HG02571 (cell line): ENCODE measurements around the gene ACSF3.
"Not testable (repeated sequence)": the region's sequence is repeated elsewhere in the genome, so short reads cannot be mapped to it uniquely, and the experiment has no call there.

Source experiments
- ATAC-seq: cut with Tn5 transposase; IDR thresholded peaks from one replicate; pipeline ENCODE4 v1.9.1; 2021; ENCODE audit warnings: mild to moderate bottlenecking, moderate library complexity; ENCODE audit not compliant: unreplicated experiment

ACSF3 gene

DNA sequence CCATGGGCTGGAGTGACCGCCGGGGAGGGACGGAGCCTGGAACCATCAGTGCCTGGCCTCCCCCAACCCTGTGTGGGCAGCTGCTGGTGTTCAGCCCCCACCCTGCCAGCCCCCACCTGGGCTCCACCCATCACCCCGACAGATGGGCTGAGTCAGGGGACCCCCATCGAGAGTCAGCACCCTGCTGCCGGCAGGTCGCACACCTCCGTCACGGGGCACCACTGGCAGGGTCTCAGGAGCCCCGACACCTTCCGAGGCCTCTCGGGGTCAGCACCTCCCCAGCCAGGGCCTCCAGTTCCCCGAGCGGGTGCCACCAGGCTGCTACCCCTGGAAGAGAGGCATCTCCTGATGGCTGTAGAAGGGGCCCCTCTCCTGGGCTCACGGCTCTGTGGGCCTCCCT lies 38.3 kb upstream of the ACSF3 start:
- ATAC-seq, result no peak

DNA sequence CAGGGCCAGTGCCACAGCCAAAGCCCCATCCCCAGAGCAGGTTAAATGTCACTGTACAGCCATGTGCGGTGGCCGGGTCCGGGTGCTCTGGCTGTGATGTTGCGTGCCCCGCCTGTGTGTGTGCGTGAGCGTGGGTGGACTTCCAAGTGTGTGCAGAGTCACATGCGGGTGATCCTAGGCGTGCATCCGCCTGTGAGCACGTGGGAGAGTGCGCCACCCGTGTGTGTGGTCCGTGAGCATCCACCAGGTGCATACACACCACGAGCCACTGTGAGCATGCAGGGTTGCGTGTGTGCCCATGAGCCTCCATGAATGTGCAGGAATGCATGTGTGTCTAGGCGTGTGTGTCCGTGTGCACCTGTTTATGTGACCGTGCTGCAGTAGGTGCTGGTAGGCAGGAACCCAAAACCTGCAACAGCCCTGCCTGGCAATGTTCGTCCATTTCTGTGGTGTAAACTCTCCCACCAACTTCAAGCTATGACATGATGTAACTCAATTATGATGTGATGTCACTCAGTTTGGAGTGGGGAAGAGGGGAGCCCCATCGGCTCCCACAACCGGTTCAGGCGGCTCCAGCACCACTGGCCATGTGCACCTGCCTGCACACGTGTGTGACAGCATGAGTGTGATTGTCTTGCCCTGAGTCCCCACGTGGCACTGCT lies 37.6 kb upstream of the ACSF3 start:
- ATAC-seq, result no peak

DNA sequence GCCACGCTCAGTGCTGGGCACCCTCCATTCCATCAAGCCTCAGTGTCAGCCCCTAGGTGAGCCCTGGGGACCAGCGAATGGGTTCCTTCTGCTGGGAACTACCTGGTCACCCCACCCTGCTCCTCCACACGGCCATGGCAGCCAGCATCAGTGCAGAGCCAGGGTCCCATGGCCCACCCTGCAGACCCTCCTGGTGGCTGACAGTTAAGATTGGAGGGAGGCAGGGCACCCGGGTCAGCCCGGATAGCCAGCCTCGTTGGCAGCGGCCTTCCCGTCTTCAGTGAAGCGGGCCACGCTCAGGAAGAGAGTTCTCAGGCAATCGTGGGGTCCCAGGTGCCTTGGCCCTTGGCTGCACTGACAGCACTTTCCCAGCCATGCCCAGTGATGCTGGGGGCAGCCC lies 37.1 kb upstream of the ACSF3 start:
- no peak for ATAC-seq

DNA sequence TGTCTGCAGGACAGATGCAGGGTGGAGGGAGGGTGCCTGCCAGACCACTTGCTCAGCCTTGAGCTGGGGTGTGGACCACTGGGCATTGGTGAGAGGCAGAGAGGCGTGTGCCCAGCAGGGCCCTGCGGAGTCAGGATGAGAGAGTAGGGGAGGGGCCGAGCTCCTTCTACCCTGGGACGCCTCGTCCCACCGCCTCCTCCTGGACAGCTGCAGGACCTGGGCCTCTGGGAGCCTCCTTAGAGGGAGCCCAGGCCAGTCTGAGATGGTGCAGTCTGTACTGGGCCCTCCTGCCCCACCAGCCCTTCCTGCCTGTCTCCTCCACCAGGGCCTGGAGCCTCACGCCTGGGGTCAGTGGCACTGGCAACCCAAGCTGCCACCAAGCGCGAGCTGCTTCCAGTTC lies 35.9 kb upstream of the ACSF3 start:
- no peak for ATAC-seq

DNA sequence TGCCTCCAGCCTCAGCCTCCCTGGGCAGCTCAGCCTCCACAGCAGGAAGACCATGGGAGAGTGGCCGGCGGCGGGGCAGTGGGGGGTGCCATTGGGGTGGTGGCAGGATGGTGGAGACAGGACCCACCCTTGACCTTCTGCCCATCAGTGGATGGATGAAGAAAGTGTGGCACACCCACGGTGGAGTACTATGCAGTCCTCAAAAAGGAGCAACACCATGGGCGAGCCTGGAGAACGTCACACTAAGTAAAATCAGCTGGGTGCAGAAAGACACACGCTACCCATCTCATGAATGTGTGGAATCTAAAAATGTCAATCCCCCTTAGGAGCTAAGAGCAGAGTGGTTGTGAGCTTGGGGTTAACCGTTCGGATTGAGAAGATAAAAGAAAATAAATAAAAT lies 34.8 kb upstream of the ACSF3 start:
- ATAC-seq, result no peak

DNA sequence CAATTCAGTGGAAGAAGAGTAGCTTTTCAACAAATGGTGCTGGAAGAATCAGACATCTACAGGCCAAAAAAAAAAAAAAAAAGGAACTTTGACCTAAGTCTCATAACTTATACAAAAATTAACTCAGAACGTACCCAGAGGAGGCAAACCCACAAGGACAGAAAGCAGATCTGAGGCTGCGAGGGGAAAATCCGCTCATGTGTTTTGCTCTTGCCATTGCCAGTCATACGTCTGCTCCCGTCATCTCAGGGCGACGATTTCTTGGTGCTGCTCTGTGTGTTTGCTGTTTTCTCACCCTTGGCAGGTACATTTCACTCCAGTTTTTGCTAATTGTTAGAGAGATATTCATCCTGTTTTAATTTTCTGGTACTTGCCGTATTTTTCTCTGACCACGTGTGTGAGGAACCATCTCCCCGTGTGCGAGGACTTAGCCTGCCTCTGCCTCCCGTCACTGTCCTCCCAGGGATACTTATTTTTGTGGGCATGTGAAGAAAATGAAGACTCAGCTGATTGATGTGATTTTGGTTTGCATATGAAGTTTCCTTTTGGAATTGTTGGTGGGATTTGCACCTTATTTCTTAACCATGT lies 33.4 kb upstream of the ACSF3 start:
- ATAC-seq, result no peak

DNA sequence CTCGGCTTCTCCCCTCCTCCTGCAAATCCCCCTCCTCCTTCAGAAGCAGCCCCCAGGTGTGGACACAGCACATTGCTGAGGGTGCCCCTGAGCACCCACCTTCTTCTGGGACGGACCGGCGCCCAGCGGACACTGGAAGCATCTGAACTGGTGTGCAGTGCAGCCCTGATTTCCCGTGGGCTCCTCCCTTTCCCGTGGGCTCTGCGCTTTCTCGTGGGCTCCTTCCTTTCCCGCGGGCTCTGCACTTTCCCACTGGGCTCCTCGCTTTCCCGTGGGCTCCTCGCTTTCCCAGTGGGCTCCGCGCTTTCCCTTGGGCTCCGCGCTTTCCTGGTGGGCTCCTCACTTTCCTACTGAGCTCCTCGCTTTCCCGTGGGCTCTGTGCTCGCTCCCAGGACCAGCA lies 32.6 kb upstream of the ACSF3 start:
- ATAC-seq, result no peak

DNA sequence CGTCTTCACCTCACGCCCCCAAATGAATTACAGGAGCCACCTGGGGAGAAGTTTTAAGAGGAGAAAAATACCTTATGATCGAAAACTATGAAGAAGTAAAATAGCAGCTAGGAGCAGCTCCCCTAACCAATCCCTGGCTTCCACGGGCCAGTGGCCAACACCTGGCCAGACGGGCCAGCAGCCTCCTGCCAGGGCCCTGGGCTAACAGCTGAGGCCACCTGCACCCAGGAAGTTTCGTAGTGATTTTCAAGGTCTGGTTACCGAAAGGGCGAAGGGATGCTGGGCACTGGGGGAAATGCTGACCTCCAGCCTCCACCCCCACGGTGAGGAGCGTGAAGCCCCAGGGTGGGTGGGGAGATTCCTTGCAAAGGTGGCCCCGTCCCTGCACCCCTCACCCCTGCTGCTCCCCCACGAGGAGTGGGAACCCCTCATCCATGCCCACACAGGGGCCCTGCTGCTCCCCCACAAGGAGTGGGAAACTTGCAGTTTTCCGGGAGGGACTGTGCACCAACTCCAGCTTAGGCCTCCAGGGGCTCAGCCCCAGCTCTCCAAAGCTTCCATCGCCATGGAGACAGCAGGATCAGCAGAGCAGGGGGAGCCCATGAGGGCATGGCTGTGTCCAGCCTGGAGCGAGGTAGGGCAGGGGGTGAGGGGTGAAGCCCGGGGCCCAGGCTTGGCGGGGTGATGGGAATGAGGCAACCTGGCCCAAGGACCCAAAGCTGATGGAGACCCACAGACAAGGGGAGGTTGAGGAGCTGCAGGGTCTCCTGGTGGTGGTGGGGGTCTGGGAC lies 31.9 kb upstream of the ACSF3 start:
- ATAC-seq, result no peak

DNA sequence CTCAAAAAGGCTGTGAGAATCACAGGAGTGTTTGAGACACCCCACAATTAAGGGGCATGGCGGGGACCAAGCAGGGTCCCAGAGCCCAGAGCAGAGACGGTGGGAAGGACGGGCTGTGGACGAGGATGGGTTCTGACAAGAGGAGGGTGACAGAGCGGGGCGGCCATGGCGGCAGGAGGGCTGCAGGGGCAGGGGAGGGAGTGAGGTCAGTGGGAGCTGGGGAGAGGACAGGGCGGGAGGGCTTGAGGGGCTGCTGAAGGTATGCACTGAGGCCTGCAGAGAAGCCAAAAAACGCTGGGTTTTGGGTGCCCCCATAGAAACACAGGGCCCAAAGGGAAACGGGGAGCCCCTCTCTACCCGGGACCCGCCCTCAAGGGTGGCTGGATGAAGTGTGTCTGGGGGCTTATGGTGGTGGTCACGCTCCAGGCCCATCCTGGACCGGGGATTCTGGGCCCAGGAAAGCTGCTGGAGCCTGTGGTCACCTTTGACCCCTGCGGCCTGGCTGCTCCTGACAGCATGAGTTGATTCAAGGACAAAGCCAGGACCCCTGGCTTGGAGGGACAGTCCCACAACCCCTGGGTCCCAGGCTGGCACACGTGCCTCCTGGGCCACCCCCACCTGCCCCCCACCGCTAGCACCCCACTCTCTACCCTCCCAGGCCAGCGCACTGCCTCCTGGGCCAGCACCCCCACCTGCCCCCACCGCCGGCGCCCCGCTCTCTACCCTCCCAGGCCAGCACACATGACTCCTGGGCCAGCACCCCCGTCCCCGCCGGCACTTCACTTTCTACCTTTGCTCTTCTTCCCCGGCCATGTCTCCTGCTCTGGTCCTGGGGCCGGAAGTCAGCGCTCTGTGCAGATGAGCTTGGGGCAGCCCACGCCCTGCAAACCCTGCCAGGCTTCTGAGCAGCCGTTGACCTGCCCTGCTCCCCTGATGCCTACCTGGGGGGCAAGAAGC lies 31.0 kb upstream of the ACSF3 start:
- ATAC-seq, result no peak

DNA sequence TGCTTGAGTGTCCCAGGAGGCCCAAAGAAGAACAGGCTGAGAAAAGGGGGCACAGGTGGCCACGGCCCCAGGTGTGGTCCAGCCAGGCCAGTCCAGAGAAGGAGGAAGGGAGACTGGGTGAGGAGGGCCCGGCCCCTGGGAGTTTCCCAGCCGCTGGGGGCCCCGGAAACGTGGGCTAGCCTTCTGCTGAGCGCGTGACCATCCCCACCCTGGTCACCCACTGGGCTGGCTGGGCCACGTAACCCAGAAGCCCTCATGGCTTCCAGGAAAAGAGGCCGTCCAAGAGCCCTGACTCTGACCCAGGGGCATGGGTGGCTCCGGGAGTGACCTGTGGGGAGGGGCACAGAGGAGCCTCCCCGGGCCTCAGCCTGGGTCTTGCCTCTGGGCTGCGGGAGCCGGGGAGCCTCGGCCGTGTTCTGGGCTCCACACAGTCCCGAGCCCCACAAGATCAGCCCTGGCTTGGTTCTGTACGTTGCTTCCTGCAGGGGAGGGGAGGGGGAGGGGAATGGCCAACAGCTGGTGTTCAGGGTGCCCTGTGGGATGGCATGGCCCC lies 29.8 kb upstream of the ACSF3 start:
- no peak for ATAC-seq

DNA sequence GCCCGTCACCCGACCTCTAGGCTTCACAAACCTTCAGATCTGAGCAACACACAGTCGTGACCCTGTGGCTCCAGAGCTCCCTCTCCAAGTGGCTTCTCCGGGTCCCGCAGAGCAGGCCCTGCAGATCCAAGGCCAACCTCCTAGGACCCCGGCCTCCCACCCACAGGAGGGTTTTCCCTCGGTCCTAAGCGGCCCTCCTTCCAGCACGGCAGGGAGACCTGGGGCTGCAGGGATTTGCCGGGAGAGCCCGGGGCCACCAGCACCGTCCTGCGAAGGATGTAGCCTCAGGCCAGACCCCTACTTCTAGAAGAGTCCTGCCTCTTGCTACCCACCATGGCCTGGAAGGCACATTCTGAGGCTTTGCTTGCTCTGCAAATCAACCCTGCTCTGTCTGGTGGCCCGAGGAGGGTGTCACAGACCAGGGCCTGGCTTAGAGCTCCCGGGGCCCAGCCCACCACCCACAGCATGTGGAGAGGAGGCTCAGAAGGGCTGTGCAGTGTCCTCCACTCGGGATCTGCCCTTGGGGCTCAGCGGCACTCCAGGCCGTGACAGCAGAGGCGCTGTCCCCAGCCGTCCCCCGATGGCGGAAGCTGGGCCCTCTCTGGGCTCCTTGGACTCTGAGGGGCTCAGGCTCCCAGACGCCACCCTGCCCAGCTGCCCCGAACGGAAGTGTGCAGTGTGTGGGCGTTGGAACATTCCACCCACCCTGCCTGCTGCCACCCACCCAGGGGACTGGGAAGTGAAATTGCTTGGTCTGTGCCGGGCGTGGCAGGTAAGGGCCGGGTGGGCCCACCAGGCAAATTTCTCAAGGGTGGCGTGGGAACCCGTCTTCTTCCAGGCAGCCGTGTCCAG lies 28.8 kb upstream of the ACSF3 start:
- ATAC-seq, result no peak

DNA sequence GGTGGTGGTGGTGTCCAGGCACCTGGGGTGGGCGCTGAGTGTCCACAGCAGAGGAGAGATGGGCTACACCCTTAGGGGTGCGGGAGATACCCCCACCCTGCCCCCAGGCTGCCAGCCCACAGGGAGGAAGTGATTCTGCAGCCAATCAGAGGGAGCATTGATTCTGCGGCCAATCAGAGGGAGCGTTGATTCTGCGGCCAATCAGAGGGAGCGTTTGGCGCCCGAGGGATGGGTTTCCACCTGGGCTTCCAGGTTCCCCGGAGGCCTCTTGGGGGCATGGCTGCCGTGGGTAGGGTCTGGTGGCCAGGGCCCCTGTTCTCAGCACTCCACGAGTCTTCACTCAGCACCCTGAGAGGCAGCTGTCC lies 28.2 kb upstream of the ACSF3 start:
- ATAC-seq, result no peak

DNA sequence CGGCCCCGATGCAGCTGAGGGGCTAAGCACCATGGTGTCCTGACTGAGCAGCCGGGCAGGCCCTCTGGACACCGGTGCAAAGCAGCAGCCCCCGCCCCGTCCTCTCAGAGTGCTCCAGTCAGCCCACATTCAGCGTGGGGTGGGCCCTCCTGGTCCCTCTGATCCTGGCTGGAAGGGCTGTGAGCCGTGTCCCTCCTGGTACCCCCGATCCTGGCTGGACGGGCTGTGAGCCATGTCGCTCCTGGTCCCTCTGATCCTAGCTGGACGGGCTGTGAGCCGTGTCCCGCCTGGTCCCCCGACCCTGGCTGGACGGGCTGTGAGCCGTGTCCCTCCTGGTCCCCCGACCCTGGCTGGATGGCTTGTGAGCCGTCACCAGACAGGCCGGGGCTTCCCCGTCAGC lies 26.9 kb upstream of the ACSF3 start:
- no peak for ATAC-seq

DNA sequence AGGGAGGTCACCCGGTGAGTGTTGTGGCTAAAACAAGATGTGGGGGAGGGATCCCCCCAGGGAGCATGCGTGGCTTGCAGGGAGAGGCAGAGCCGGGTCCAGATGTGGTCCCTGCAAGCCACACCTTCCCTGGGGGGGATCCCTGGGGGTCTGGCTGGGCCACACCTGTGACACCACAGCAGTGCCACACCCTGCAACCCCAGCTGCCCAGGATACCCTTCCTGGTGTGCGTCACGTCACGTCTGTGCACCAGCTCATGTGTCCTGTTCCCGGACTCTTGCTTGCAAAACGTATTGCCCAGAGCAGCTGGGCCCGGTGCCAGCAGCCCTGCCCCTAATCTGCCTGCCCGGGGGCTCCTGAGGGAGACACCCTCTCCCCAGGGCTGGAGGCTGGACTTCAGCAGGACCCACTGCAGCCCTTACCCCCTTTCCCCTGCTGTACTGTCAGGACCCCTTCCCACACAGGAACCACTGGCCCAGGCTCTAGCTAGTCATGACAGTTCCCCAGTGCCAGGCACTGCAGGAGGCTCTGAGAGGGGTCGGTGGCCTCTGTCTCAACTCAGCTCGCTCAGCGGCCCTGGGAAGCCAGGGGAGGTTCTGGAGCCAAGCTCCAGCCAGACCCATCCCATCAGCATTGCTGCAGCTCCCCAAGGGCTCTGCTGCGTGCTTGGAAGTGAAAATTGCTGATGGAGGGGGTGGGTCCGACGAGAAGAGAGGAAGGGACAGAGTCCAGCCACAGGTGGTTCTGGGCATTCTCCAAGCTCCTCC lies 25.8 kb upstream of the ACSF3 start:
- no peak for ATAC-seq

DNA sequence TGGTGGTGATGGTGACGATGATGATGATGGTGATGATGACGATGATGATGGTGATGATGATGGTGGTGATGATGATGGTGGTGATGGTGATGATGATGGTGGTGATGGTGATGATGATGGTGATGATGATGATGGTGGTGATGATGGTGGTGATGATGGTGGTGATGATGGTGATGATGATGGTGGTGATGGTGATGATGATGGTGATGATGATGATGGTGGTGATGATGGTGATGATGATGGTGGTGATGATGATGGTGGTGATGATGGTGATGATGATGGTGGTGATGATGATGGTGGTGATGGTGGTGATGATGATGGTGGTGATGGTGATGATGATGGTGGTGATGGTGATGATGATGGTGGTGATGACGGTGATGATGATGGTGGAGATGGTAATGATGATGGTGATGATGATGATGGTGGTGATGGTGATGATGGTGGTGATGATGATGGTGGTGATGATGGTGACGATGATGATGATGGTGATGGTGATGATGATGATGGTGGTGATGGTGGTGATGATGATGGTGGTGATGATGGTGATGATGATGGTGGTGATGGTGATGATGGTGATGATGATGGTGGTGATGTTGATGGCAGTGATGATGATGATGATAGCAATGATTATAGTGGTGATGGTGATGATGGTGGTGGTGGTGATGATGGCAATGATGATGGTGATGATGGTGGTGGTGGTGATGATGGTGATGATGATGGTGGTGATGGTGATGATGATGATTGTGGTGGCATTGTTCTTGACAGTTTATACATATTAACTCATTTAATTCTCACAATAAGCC lies 24.6 kb upstream of the ACSF3 start:
- not testable (repeated sequence) for ATAC-seq

DNA sequence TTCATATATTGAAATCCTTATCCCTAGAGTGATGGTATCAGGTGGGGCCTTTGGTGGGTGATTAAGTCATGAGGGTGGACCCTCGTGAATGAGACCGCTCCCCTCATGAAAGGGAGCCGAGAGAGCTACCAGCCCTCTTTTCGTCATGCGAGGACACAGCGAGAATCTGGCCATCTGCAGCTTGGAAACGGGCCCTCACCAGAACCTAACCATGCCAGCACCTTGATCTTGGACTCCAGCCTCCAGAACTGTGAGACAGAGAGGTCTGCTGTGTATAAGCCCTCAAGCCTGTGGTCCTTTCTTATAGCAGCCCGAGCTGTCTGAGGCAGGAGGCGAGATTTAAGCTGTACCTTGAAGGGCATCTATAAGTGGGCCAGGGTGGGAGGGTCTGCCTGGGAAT lies 23.7 kb upstream of the ACSF3 start:
- ATAC-seq, result no peak

DNA sequence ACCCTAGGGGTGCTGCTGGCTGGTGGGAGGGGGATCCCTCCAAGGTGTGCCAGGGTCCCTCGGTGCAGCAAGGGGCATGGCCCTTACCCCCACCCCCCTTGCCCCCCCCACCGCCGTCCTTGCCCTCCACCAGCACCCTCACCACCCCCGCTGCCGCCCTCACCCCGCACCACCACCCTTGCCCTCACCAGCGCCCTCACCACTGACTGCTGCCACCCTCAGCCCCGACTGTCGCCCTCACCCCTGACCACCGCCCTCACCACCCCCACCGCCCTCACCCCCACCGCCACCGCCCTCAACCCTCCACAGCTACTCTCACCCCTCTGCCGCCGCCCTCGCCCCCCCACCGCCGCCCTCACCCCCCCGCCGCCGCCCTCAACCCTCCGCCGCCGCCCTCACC lies 23.1 kb upstream of the ACSF3 start:
- ATAC-seq, result no peak

DNA sequence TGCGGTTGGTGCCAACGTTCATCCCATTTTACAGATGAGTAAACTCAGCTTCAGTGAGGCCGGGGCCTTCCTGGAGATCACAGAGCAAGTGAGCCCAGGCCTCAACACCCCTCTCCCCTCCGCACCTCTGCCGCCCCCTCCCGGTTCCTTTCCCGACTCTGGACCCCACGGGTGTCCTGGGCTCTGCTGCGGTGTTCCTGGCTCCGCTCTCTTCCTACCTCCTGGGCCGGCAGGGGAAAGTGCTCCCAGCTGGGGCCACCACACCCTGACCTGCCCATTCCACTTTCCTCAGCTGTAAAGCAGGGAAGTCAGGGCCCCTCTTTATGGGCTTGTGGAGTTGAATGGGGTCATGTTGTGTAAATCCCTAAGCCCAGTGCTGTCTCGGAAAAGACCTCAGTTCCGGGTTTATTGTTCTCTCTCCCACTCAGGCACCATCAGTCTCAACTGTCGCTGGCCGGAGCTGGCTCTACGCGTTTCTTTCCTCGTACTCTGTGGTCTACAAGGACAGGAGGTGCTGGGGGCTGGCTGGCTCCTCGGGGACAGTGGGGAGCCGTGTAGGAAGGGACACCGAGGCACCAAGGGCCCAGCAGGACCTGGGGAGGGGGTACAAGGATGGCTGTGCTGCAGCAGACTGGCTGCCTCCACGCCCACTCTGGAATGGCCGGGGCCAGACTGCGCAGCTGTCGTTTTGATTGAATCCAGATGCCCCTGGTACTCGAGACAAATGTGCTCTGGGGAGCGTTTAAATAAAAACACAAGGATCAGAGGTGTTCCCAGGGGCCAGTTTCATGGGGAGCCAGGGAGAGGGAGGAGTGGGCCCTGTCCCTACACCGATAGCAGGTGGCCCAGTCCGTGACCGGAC lies 21.7 kb upstream of the ACSF3 start:
- ATAC-seq, result no peak
